Keratinocyte (primary cell): Measurements from ENCODE around the gene SGCE. TPM values are rescaled to one million over a fixed set of nuclear protein-coding genes. Genes with fewer than 3 reads are reported as not detected.

Experiments used
- DNase-seq: peaks from one replicate; pipeline ENCODE4 v3.0.0-alpha.2; 2011; ENCODE audit warnings: low read depth, missing footprints, low spot score
- FAIRE-seq: peaks from 2 replicates; lab custom pipeline; 2011; peaks lifted over from hg19 to GRCh38; lab: Jason Lieb, UNC
- H2AFZ ChIP-seq: 2 replicates; pipeline ENCODE4 v1.6.0; 2012; ENCODE audit warnings: low read length, control low read depth, inconsistent platforms; ENCODE audit not compliant: control insufficient read depth
- H3K27ac ChIP-seq: 2 replicates; pipeline ENCODE4 v1.5.1; 2011; ENCODE audit warnings: low read length; ENCODE audit not compliant: control insufficient read depth, insufficient read depth
- H3K27me3 ChIP-seq: 3 replicates; pipeline ENCODE4 v1.6.0; 2011; ENCODE audit warnings: low read length; ENCODE audit not compliant: control insufficient read depth, insufficient read depth; ENCODE audit errors: extremely low read depth
- H3K36me3 ChIP-seq, 2 experiments: 2 replicates in 1 of 2; 3 replicates in 1 of 2; pipeline ENCODE4 v1.5.1; 2011; ENCODE audit warnings: low read length in 2 of 2, mild to moderate bottlenecking in 1 of 2; ENCODE audit not compliant: control insufficient read depth in 2 of 2, insufficient read depth in 2 of 2; ENCODE audit errors: extremely low read depth in 1 of 2
- H3K4me1 ChIP-seq: 3 replicates; pipeline ENCODE4 v1.5.1; 2011; ENCODE audit warnings: low read length; ENCODE audit not compliant: control insufficient read depth, insufficient read depth; ENCODE audit errors: extremely low read depth
- H3K4me2 ChIP-seq: 3 replicates; pipeline ENCODE4 v1.6.0; 2011; ENCODE audit warnings: low read depth, low read length; ENCODE audit not compliant: control insufficient read depth, insufficient read depth; ENCODE audit errors: extremely low read depth
- H3K4me3 ChIP-seq, 3 experiments: fragments of 200-600 bp in 1 of 3; sonication (generic) in 1 of 3; 2 replicates in 2 of 3; 3 replicates in 1 of 3; pipeline ENCODE4 v1.5.1; 2011 to 2016; ENCODE audit warnings: low read length in 3 of 3, mild to moderate bottlenecking in 3 of 3, control low read depth in 2 of 3, inconsistent platforms in 1 of 3, low read depth in 1 of 3, mixed read lengths in 1 of 3, mixed run types in 1 of 3, moderate library complexity in 1 of 3; ENCODE audit not compliant: control insufficient read depth in 2 of 3, insufficient read depth in 2 of 3; ENCODE audit errors: extremely low read depth in 1 of 3
- H3K79me2 ChIP-seq: 2 replicates; pipeline ENCODE4 v1.6.0; 2012; ENCODE audit warnings: low read length; ENCODE audit not compliant: control insufficient read depth, insufficient read depth
- H3K9ac ChIP-seq: 3 replicates; pipeline ENCODE4 v1.6.0; 2011; ENCODE audit warnings: low read length; ENCODE audit not compliant: control insufficient read depth, insufficient read depth; ENCODE audit errors: extremely low read depth
- H3K9me1 ChIP-seq: 3 replicates; pipeline ENCODE4 v1.6.0; 2011; ENCODE audit warnings: low read length; ENCODE audit not compliant: control insufficient read depth, insufficient read depth; ENCODE audit errors: extremely low read depth
- H3K9me3 ChIP-seq: 2 replicates; pipeline ENCODE4 v1.5.1; 2012; ENCODE audit warnings: low read depth, low read length; ENCODE audit not compliant: control insufficient read depth
- H4K20me1 ChIP-seq: 3 replicates; pipeline ENCODE4 v1.6.0; 2011; ENCODE audit warnings: low read length; ENCODE audit not compliant: control insufficient read depth, insufficient read depth; ENCODE audit errors: extremely low read depth
- EZH2 ChIP-seq: IDR thresholded peaks from one replicate; pipeline ENCODE4 v1.6.1; 2012; ENCODE audit warnings: inconsistent platforms, mild to moderate bottlenecking, low read length, moderate library complexity
- dilution Hi-C: fragments of 300-500 bp; cut with MboI; formaldehyde crosslinking; loops from one replicate; pipeline ENCODE4 v1.7.0; 2020; ENCODE audit warnings: low sequenced_read_pairs; ENCODE audit not compliant: extremely low pct_ligation_motif_present
- polyA plus RNA-seq, 5 experiments: library from polyadenylated mRNA; depleted of rRNA in 3 of 5; stranded (reverse) in 3 of 5; stranded (forward) in 1 of 5; unstranded in 1 of 5; fragments of >200 nt; gene quantifications; 1 replicate in 1 of 5; 2 replicates in 3 of 5; 3 replicates in 1 of 5; pipeline versions ENCODE4 v1.2.1 to v1.2.3, GENCODE V29; 2011 to 2012; ENCODE audit warnings: missing spikeins in 2 of 5, low read depth in 1 of 5, low replicate concordance in 1 of 5
- TF ChIP-seq, protein P1 (sequence below), 3 experiments: IDR thresholded peaks in 1 of 3; conservative IDR thresholded peaks in 1 of 3; optimal IDR thresholded peaks in 1 of 3; 2 replicates in 2 of 3; 3 replicates in 1 of 3; pipeline versions ENCODE3 to v1.5.1; 2011; ENCODE audit warnings: low read length in 3 of 3, mild to moderate bottlenecking in 3 of 3, moderate library complexity in 2 of 3, control low read depth in 1 of 3, inconsistent platforms in 1 of 3; ENCODE audit not compliant: insufficient read depth in 2 of 3; ENCODE audit errors: extremely low read depth in 1 of 3

SGCE gene
- polyA plus RNA-seq, 1 donor (not counting 4 experiments of a cell fraction or from before 2014, with no cell fraction given): 7.9 TPM

DNA sequence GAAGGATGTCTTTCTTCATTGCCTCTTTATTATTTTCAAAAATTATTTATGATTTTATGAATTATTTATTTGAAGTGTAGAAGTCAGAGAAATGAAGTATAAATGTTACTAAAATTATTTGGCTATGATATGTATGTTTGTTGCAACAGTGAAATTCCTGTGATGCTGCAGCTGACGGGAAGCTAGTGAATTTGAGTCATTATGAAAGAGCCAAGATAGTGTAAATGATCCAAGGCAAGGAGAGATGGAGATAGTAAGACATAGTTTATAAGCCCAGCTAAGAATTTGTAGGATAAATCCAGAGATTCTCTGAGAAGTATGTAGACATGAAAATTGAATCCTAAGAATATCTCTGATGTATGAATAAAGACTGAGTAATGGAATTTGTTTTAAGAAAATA is 115.5 kb downstream of the SGCE start:
- no peaks in the 10 kb centered on the region for H3K36me3 ChIP-seq
- TF ChIP-seq, protein P1, sequence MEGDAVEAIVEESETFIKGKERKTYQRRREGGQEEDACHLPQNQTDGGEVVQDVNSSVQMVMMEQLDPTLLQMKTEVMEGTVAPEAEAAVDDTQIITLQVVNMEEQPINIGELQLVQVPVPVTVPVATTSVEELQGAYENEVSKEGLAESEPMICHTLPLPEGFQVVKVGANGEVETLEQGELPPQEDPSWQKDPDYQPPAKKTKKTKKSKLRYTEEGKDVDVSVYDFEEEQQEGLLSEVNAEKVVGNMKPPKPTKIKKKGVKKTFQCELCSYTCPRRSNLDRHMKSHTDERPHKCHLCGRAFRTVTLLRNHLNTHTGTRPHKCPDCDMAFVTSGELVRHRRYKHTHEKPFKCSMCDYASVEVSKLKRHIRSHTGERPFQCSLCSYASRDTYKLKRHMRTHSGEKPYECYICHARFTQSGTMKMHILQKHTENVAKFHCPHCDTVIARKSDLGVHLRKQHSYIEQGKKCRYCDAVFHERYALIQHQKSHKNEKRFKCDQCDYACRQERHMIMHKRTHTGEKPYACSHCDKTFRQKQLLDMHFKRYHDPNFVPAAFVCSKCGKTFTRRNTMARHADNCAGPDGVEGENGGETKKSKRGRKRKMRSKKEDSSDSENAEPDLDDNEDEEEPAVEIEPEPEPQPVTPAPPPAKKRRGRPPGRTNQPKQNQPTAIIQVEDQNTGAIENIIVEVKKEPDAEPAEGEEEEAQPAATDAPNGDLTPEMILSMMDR (optimal IDR thresholded peaks at IDR 0.05 in 1 of 3, IDR thresholded peaks at IDR 0.05 in 1 of 3, conservative IDR thresholded peaks at IDR 0.05 in 1 of 3; ENCODE audit: extremely low read depth in 1 of 3, insufficient read depth in 2 of 3, low read length in 3 of 3): no peak
- TF ChIP-seq EZH2: no peak
- H3K4me2 ChIP-seq: no peak overlapping the region
- H3K9ac ChIP-seq: no peak overlapping the region
- H3K27me3 ChIP-seq: no peaks in the 10 kb centered on the region
- no peaks in the 10 kb centered on the region for H4K20me1 ChIP-seq
- no peak overlapping the region for H3K27ac ChIP-seq
- H3K4me3 ChIP-seq: no peak overlapping the region
- H3K9me3 ChIP-seq: no peaks in the 10 kb centered on the region
- no peak overlapping the region for H2AFZ ChIP-seq
- no peaks in the 10 kb centered on the region for H3K79me2 ChIP-seq
- DNase-seq (no peak), FAIRE-seq (no peak)
- no peaks in the 10 kb centered on the region for H3K9me1 ChIP-seq
- dilution Hi-C loops: no loop called here
- no peaks in the 10 kb centered on the region for H3K4me1 ChIP-seq

Other genes with a start within 250 kb of the SGCE start
- 3.6 to 7.1 TPM (median 3.6 TPM) in 3 replicates for gene CASD1, start 146.3 kb downstream of the SGCE start, polyA plus RNA-seq